ENCODE results near the gene H6PD.
"Not testable (repeated sequence)": the region's sequence is repeated elsewhere in the genome, so short reads cannot be mapped to it uniquely, and the experiment has no call there.

Gene H6PD

DNA sequence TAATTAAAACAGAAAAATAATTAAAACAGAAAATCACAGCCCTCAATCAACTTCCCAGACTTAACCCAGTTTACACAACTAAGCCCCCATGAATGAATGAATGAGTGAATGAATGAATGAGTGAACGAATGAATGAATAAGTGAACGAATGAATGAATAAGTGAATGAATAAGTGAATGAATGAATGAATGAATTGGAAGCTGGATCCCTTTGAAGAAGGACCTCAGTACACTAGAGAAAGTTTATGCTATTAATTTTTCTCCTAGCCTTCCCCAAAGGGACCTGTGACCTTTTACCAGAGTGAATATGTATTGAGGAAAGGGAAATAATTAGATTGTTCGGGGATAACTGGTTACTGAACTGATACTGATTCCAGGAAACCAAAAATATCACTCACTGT lies 63.7 kb downstream of the H6PD start:
- Histone ChIP-seq H3K27ac (no peak overlapping the region), H3K27me3 (peaks cover 46% of the 10 kb centered on the region), H3K9me3 (no peaks in the 10 kb centered on the region), H3K4me1 (ENCODE audit: control insufficient read depth in 1 of 2, insufficient read depth in 1 of 2, low read depth in 1 of 2, low read length in 1 of 2) (peaks cover 7 to 11% of the 10 kb centered on the region in 2 experiments), H3K4me3 (ENCODE audit: low read depth in 1 of 2, low read length in 1 of 2) (no peak overlapping the region), H3K36me3 (no peaks in the 10 kb centered on the region)
- TF ChIP-seq, protein P1, sequence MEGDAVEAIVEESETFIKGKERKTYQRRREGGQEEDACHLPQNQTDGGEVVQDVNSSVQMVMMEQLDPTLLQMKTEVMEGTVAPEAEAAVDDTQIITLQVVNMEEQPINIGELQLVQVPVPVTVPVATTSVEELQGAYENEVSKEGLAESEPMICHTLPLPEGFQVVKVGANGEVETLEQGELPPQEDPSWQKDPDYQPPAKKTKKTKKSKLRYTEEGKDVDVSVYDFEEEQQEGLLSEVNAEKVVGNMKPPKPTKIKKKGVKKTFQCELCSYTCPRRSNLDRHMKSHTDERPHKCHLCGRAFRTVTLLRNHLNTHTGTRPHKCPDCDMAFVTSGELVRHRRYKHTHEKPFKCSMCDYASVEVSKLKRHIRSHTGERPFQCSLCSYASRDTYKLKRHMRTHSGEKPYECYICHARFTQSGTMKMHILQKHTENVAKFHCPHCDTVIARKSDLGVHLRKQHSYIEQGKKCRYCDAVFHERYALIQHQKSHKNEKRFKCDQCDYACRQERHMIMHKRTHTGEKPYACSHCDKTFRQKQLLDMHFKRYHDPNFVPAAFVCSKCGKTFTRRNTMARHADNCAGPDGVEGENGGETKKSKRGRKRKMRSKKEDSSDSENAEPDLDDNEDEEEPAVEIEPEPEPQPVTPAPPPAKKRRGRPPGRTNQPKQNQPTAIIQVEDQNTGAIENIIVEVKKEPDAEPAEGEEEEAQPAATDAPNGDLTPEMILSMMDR (IDR thresholded peaks at IDR 0.05), result no peak

DNA sequence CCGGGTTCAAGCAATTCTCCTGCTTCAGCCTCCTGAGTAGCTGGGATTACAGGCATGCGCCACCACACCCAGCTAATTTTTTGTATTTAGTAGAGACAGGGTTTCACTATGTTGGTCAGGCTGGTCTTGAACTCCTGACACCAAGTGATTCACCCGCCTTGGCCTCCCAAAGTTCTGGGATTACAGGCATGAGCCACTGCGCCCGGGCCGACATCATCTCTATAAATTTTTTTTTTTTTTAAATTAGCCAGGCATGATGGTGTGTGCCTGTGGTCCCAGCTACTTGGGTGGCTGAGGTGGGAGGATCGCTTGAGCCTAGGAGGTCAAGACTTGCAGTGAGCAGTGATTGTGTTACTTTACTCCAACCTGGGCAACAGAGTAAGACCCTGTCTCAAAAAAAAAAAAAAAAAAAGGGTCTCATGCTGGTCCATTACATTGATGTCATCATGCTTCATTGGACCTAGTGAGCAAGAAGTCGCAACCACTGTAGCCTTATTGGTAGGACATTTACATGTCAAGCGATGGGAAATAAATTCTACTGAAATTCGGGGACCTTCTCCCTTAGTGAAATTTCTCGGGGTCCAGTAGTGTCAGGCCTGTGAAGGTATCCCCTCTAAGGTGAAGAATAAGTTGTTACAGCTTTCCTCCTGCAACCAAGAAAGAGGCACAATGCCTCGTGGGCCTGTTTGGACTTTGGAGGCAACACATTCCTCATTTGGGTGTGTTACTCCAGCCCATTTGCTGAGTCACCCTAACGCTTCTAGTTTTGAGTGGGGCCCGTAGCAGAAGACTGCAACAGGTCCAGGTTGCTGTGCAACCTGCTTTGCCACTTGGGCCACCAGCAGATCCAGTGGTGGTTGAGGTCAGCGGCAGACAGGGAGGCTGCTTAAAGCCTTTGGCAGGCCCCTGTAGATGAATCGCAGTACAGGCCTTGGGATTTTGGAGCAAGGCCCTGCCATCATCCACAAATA lies 65.3 kb downstream of the H6PD start:
- H3K9me3 ChIP-seq; H3K4me1 ChIP-seq (ENCODE audit: control insufficient read depth in 1 of 2, insufficient read depth in 1 of 2, low read depth in 1 of 2, low read length in 1 of 2); H3K36me3 ChIP-seq; H3K27ac ChIP-seq; H3K4me3 ChIP-seq (ENCODE audit: low read depth in 1 of 2, low read length in 1 of 2): not testable (repeated sequence)
- peaks cover 34% of the 10 kb centered on the region for H3K27me3 ChIP-seq

DNA sequence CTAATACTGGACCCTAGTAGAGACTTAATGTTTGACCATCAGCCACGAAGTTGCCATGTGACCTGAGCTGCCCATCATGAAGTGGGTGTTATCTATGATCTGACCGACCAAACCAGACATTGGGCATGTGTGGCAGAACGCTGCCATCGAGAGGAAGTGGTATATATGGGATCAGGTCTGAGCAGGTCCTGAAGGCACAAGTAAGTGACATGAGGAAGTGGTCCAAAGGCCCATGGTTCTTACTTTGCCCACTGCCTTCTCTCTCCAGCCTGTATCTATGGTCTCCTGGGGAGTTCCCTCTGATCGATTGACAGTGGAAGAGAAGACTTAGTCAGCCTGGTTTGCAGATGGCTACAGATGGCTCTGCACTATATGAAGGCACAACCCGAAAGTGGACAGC lies 66.0 kb downstream of the H6PD start:
- H3K27me3 ChIP-seq, result peaks cover 27% of the 10 kb centered on the region

DNA sequence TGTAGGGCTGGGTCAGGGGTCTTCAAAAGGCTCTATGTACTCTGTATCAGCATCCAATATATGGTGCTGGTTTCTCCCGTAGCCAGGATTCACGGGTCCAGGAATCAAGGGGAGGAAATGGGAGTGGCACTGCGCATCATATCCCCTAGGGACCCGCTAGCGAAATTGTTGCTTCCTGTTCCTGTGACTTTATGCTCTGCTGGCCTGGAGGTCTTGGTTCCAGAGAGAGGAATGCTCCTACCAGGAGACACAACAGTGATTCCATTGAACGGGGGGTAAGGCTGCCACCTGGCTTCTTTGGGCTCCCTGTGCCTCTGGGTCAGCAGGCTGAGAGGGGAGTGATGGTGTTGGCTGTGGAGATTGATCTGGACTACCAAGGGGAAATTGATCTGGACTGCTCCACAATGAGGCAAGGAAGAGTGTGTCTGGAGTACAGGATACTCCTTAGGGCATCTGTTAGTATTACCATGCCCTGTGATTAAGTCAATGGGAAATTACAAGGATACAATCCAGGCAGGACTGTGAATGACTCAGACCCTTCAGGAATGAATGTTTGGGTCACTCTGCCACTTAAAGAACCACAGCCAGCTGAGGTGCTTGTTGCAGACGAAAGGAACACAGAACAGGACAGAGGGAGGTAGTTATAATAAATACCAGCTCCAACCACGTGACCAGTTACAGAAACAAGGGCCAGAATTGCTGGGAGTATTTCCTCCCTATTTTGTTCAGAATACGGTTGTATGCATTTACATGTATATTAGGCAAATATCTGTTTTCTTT lies 68.4 kb downstream of the H6PD start:
- Histone ChIP-seq H3K36me3 (no peaks in the 10 kb centered on the region), H3K27ac (no peak overlapping the region), H3K4me1 (ENCODE audit: control insufficient read depth in 1 of 2, insufficient read depth in 1 of 2, low read depth in 1 of 2, low read length in 1 of 2) (no peaks in the 10 kb centered on the region), H3K9me3 (no peaks in the 10 kb centered on the region), H3K27me3 (peaks cover 4% of the 10 kb centered on the region), H3K4me3 (ENCODE audit: low read depth in 1 of 2, low read length in 1 of 2) (no peak overlapping the region)
- TF ChIP-seq, protein P1 (IDR thresholded peaks at IDR 0.05), result no peak

More for the DNA sequence above, 66.0 kb downstream of the H6PD start:
- Histone ChIP-seq H3K4me1 (ENCODE audit: control insufficient read depth in 1 of 2, insufficient read depth in 1 of 2, low read depth in 1 of 2, low read length in 1 of 2) (no peaks in the 10 kb centered on the region), H3K4me3 (ENCODE audit: low read depth in 1 of 2, low read length in 1 of 2) (no peak overlapping the region), H3K9me3 (no peaks in the 10 kb centered on the region), H3K27ac (no peak overlapping the region), H3K36me3 (no peaks in the 10 kb centered on the region)
- TF ChIP-seq, protein P1 (IDR thresholded peaks at IDR 0.05), result no peak

DNA sequence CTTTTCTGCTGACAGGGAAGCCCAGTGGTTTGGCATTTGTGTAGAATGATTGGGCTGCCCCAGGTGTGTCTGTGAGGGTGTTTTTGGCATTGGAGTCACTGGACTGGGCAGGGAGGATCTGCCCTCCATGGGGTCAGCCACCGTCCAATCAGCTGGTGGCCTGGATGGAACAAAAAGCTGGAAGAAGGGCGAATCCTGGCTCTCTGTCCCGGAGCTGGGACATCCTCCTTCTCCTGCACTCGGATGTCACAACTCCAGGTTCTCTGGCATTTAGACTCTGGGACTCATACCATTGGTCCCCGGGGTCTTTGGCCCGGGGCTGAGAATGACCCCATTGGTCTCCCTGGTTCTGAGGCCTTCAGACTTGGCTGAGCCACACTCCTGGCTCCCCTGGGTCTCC lies 69.3 kb downstream of the H6PD start:
- Histone ChIP-seq H3K36me3 (no peaks in the 10 kb centered on the region), H3K9me3 (no peaks in the 10 kb centered on the region), H3K27me3 (peaks cover 4% of the 10 kb centered on the region), H3K4me3 (ENCODE audit: low read depth in 1 of 2, low read length in 1 of 2) (no peak overlapping the region), H3K4me1 (ENCODE audit: control insufficient read depth in 1 of 2, insufficient read depth in 1 of 2, low read depth in 1 of 2, low read length in 1 of 2) (no peaks in the 10 kb centered on the region), H3K27ac (no peak overlapping the region)
- TF ChIP-seq, protein P1 (IDR thresholded peaks at IDR 0.05), result no peak

DNA sequence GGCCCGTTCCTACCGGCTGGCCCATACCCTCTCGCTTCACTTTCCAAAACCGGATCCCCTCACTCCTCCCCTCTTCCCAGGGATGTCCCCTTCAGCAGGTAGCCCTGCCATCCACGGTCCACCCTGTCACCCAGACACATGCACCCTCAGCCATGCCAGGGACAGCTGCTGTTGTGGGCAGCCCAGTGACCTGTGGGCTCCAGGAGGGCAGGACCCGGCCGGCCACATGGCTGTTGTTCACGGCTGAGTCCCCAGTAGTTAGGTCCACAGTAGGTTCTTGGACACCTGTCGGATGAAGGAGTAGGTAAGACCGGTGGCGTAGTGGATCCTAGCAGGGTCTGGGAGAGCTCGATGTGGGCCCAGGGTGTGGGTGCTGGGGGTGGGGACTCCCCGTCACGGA lies 70.6 kb downstream of the H6PD start:
- Histone ChIP-seq H3K36me3 (no peaks in the 10 kb centered on the region), H3K4me3 (ENCODE audit: low read depth in 1 of 2, low read length in 1 of 2) (no peak overlapping the region), H3K27ac (no peak overlapping the region), H3K9me3 (no peaks in the 10 kb centered on the region), H3K27me3 (peaks cover 4% of the 10 kb centered on the region), H3K4me1 (ENCODE audit: control insufficient read depth in 1 of 2, insufficient read depth in 1 of 2, low read depth in 1 of 2, low read length in 1 of 2) (no peaks in the 10 kb centered on the region)
- TF ChIP-seq, protein P1 (IDR thresholded peaks at IDR 0.05), result no peak
